GM12801 (cell line): ENCODE measurements around the gene CNTNAP2.

Experiments
- CTCF ChIP-seq: IDR thresholded peaks from one replicate; pipeline ENCODE4 v1.5.1; 2011; ENCODE audit warnings: control low read depth; ENCODE audit not compliant: insufficient read length; ENCODE audit errors: extremely low read depth

CNTNAP2 gene

GRCh38 chr7:146728611-146729010 lies 612.0 kb downstream of the CNTNAP2 start:
- TF ChIP-seq CTCF, result no peak

- no peak for TF ChIP-seq CTCF
Observed at GRCh38 chr7:146731185-146731584, 614.6 kb downstream of the CNTNAP2 start.

- no peak for TF ChIP-seq CTCF
Observed at GRCh38 chr7:146735992-146736391, 619.4 kb downstream of the CNTNAP2 start.

- TF ChIP-seq CTCF, result no peak
Observed at GRCh38 chr7:146736446-146737190, 620.0 kb downstream of the CNTNAP2 start.

GRCh38 chr7:146740039-146740438 lies 623.4 kb downstream of the CNTNAP2 start:
- no peak for TF ChIP-seq CTCF

GRCh38 chr7:146741911-146742310 lies 625.3 kb downstream of the CNTNAP2 start:
- no peak for TF ChIP-seq CTCF

- TF ChIP-seq CTCF, result no peak
Observed at GRCh38 chr7:146754385-146754784, 637.8 kb downstream of the CNTNAP2 start.
